SK-N-SH treated with all-trans-retinoic acid at 6 μM for 48 hours (cell line): ENCODE results near the gene SH3BP1.

Source experiments
- ATAC-seq: fragments of 200-7000 bp; cut with Tn5 transposase; 3 replicates; pipeline ENCODE4 v1.9.1; 2020; ENCODE audit warnings: mild to moderate bottlenecking, moderate library complexity
- ARNTL ChIP-seq: fragments of 450-650 bp; formaldehyde crosslinking; IDR thresholded peaks from 2 replicates; pipeline ENCODE4 v1.5.0; 2020; ENCODE audit warnings: low read depth, mild to moderate bottlenecking, moderate library complexity, borderline replicate concordance
- BACH2 ChIP-seq: fragments of 250-450 bp; sonication (Bioruptor Pico); IDR thresholded peaks from 2 replicates; pipeline ENCODE4 v1.9.0; 2021; ENCODE audit warnings: mild to moderate bottlenecking, borderline replicate concordance
- CREB5 ChIP-seq: fragments of 250-450 bp; sonication (Bioruptor Pico); IDR thresholded peaks from 2 replicates; pipeline ENCODE4 v1.5.1; 2020; ENCODE audit warnings: low read depth, mild to moderate bottlenecking, moderate library complexity
- CSDC2 ChIP-seq: fragments of 250-450 bp; sonication (Bioruptor Pico); IDR thresholded peaks from 2 replicates; pipeline ENCODE4 v1.5.0; 2020; ENCODE audit warnings: mild to moderate bottlenecking, moderate library complexity
- CSRNP3 ChIP-seq: fragments of 250-450 bp; sonication (Bioruptor Pico); IDR thresholded peaks from 2 replicates; pipeline ENCODE4 v1.5.1; 2021; ENCODE audit warnings: mild to moderate bottlenecking, moderate library complexity
- ESRRG ChIP-seq: fragments of 250-450 bp; sonication (Bioruptor Pico); IDR thresholded peaks from 2 replicates; pipeline ENCODE4 v1.6.1; 2021; ENCODE audit warnings: mild to moderate bottlenecking
- ISL1 ChIP-seq: fragments of 250-450 bp; sonication (Bioruptor Pico); IDR thresholded peaks from 2 replicates; pipeline ENCODE4 v2.1.2; 2022; ENCODE audit warnings: mild to moderate bottlenecking, moderate library complexity
- OSR1 ChIP-seq: fragments of 250-450 bp; sonication (Bioruptor Pico); IDR thresholded peaks from 2 replicates; pipeline ENCODE4 v1.8.0; 2022; ENCODE audit warnings: moderate library complexity, mild to moderate bottlenecking, inconsistent platforms
- PATZ1 ChIP-seq: fragments of 250-450 bp; sonication (Bioruptor Pico); IDR thresholded peaks from 2 replicates; pipeline ENCODE4 v1.8.0; 2020; ENCODE audit warnings: mild to moderate bottlenecking, moderate library complexity, borderline replicate concordance
- POU6F1 ChIP-seq: fragments of 250-450 bp; sonication (Bioruptor Pico); IDR thresholded peaks from 2 replicates; pipeline ENCODE4 v1.8.0; 2021; ENCODE audit warnings: low read depth, mild to moderate bottlenecking, moderate library complexity, borderline replicate concordance
- PPARA ChIP-seq: fragments of 250-450 bp; sonication (Bioruptor Pico); IDR thresholded peaks from 2 replicates; pipeline ENCODE4 v1.5.0; 2020; ENCODE audit warnings: mild to moderate bottlenecking, borderline replicate concordance
- RARB ChIP-seq: fragments of 250-450 bp; sonication (Bioruptor Pico); IDR thresholded peaks from 2 replicates; pipeline ENCODE4 v1.8.0; 2021; ENCODE audit warnings: mild to moderate bottlenecking, moderate library complexity
- SNAI2 ChIP-seq: fragments of 250-450 bp; sonication (Bioruptor Pico); IDR thresholded peaks from 2 replicates; pipeline ENCODE4 v1.5.0; 2020; ENCODE audit warnings: mild to moderate bottlenecking, moderate library complexity
- TCF4 ChIP-seq: fragments of 250-450 bp; sonication (Bioruptor Pico); IDR thresholded peaks from 2 replicates; pipeline ENCODE4 v1.8.0; 2021; ENCODE audit warnings: mild to moderate bottlenecking, moderate library complexity, borderline replicate concordance
- TOX ChIP-seq: fragments of 250-450 bp; sonication (Bioruptor Pico); IDR thresholded peaks from 2 replicates; pipeline ENCODE4 v1.8.0; 2021; ENCODE audit warnings: mild to moderate bottlenecking, moderate library complexity, borderline replicate concordance
- TSHZ2 ChIP-seq: fragments of 250-450 bp; sonication (Bioruptor Pico); IDR thresholded peaks from 2 replicates; pipeline ENCODE4 v1.5.0; 2020; ENCODE audit warnings: mild to moderate bottlenecking, moderate library complexity
- ZC3H10 ChIP-seq: fragments of 250-450 bp; sonication (Bioruptor Pico); IDR thresholded peaks from 2 replicates; pipeline ENCODE4 v1.5.1; 2021; ENCODE audit warnings: mild to moderate bottlenecking, moderate library complexity
- ZFP3 ChIP-seq: fragments of 250-450 bp; sonication (Bioruptor Pico); IDR thresholded peaks from 2 replicates; pipeline ENCODE4 v1.5.0; 2020; ENCODE audit warnings: mild to moderate bottlenecking, moderate library complexity
- ZFP30 ChIP-seq: fragments of 450-650 bp; formaldehyde crosslinking; IDR thresholded peaks from 2 replicates; pipeline ENCODE4 v1.5.0; 2022; ENCODE audit warnings: mild to moderate bottlenecking, moderate library complexity
- ZNF70 ChIP-seq: fragments of 450-650 bp; formaldehyde crosslinking; IDR thresholded peaks from 2 replicates; pipeline ENCODE4 v1.5.0; 2020; ENCODE audit warnings: mild to moderate bottlenecking, moderate library complexity
- ZNF8 ChIP-seq: fragments of 450-650 bp; formaldehyde crosslinking; IDR thresholded peaks from 2 replicates; pipeline ENCODE4 v1.5.0; 2020; ENCODE audit warnings: mild to moderate bottlenecking, moderate library complexity

The SH3BP1 gene

GRCh38 chr22:37638391-37639069 lies 939 bp upstream of the SH3BP1 start:
- no peak for TF ChIP-seq POU6F1 (CRISPR knock-in tag)
- no peak for TF ChIP-seq TSHZ2 (CRISPR knock-in tag)
- TF ChIP-seq SNAI2 (CRISPR knock-in tag) = no peak
- no peak for TF ChIP-seq OSR1
- no peak for TF ChIP-seq ZFP30 (CRISPR knock-in tag)
- no peak for TF ChIP-seq ESRRG
- TF ChIP-seq RARB (CRISPR knock-in tag) = no peak
- TF ChIP-seq TCF4 (CRISPR knock-in tag) = no peak
- no peak for TF ChIP-seq CSRNP3
- TF ChIP-seq ARNTL (CRISPR knock-in tag) = no peak
- no peak for TF ChIP-seq ZFP3 (CRISPR knock-in tag)
- no peak for ATAC-seq

- TF ChIP-seq TCF4 (CRISPR knock-in tag) = no peak
- no peak for TF ChIP-seq ZC3H10 (CRISPR knock-in tag)
- no peak for TF ChIP-seq ZNF8 (CRISPR knock-in tag)
- TF ChIP-seq BACH2 (CRISPR knock-in tag) = no peak
- no peak for TF ChIP-seq ZFP30 (CRISPR knock-in tag)
- TF ChIP-seq ARNTL (CRISPR knock-in tag) = no peak
- TF ChIP-seq, all 23 proteins: peak for 0
- no peak; the same call in 2 of the 3 replicates for ATAC-seq
Observed at GRCh38 chr22:37639771-37640590, 512 bp downstream of the SH3BP1 start.

GRCh38 chr22:37640591-37641560 lies 1.4 kb downstream of the SH3BP1 start:
- TF ChIP-seq PPARA (no peak), CSDC2 (CRISPR knock-in tag) (no peak), CSRNP3 (no peak), ZNF8 (CRISPR knock-in tag) (no peak), ISL1 (CRISPR knock-in tag) (no peak), ZNF70 (CRISPR knock-in tag) (no peak), PATZ1 (CRISPR knock-in tag) (no peak), TOX (no peak), RARB (CRISPR knock-in tag) (no peak), CREB5 (no peak)
- no peak for ATAC-seq
